SK-N-MC (cell line): Measurements from ENCODE around the gene IQCE.

ENCODE experiments used
- EZH2 ChIP-seq: fragments of 200-600 bp; sonication (generic); IDR thresholded peaks from one replicate; pipeline ENCODE4 v1.6.1; 2017; ENCODE audit warnings: antibody characterized with exemption
- FOXP2 ChIP-seq: optimal IDR thresholded peaks from 2 replicates; pipeline ENCODE3; 2011; ENCODE audit warnings: mild to moderate bottlenecking, moderate library complexity; ENCODE audit not compliant: insufficient read depth; ENCODE audit errors: extremely low read length, control extremely low read depth
- POLR2AphosphoS5 ChIP-seq: IDR thresholded peaks from 2 replicates; pipeline ENCODE4 v1.6.1; 2012; ENCODE audit warnings: mild to moderate bottlenecking, low read depth, low read length, borderline replicate concordance

GRCh38 chr7:2586326-2587020, 27.7 kb downstream of the IQCE start:
- no peak for TF ChIP-seq EZH2
- no peak for TF ChIP-seq POLR2AphosphoS5
- no peak for TF ChIP-seq FOXP2
